ENCODE data around the gene ADCY5. TPM values are rescaled to one million over a fixed set of nuclear protein-coding genes. Genes with fewer than 3 reads are reported as not detected.

ADCY5 gene
- total RNA-seq, 1 experiment from 2014 or later: 0.49 TPM

DNA sequence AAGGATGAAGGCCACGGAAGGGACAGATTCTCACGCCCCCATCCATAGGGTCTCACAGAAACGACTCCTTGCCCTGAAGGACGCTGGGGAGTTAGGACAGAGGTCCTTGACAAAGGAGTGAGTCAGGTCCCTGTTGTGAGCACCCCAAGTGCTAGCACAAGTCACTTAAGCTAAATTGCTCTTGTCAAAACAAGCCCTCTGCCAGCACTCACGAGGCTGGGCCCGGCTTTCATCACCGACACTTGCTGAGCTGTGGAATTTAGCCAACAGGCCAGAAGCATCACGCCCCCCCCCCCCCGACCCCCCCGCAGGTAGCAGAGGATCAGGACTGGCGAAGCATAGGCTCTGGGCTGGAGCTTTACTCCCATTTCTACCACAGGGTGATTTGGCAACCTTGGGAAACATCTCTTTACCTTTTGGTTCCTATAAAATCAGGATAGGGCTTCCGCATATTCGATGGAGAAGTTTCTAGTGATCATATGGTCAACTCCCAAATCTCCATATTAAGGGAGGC lies 75.4 kb downstream of the ADCY5 start:
- Histone ChIP-seq H3K4me1 (ENCODE audit: control insufficient read depth in 1 of 2, insufficient read depth in 2 of 2, low read length in 2 of 2) (no peaks in the 10 kb centered on the region), H4K20me1 (ENCODE audit: insufficient read depth) (no peaks in the 10 kb centered on the region), H3K4me3 (replicated peaks in 1 of 2; ENCODE audit: low read depth in 1 of 2, low read length in 2 of 2) (no peak overlapping the region), H3K9me2 (ENCODE audit: insufficient read depth) (no peaks in the 10 kb centered on the region), H3K79me2 (ENCODE audit: insufficient read depth, low read length) (no peaks in the 10 kb centered on the region), H3K9ac (ENCODE audit: low read length) (no peak overlapping the region), H3K27me3 (ENCODE audit: insufficient read depth, low read length) (no peaks in the 10 kb centered on the region; the same call in 1 of the 2 replicates), H3K27ac (ENCODE audit: low read depth, low read length) (no peak overlapping the region), H3K36me3 (ENCODE audit: control insufficient read depth in 1 of 2, insufficient read depth in 2 of 2, low read length in 2 of 2) (no peaks in the 10 kb centered on the region), H3K4me2 (ENCODE audit: low read length) (no peak overlapping the region), H3K9me3 (ENCODE audit: control insufficient read depth in 1 of 2, insufficient read depth in 1 of 2, low read depth in 1 of 2, low read length in 2 of 2) (no peaks in the 10 kb centered on the region), H2AFZ (ENCODE audit: low read depth, low read length, poor library complexity, severe bottlenecking) (no peak overlapping the region)
- no TSS peak for BruUV-seq (replicated peaks)
- DNase-seq (ENCODE audit: low read depth, low spot score) (no peak), ATAC-seq (no peak)
- RAD21 ChIA-PET (ENCODE audit: low non-redundant PET in 1 of 2, low total read pairs in 2 of 2, uncharacterized antibody in 2 of 2, unreplicated experiment in 2 of 2): no interaction called here
- intact Hi-C loops (cut with micrococcal nuclease): no loop called here
- POLR2A ChIA-PET: no interaction called here
- TF ChIP-seq POLR2A (IDR thresholded peaks at IDR 0.05; ENCODE audit: borderline replicate concordance, extremely low read depth, insufficient read depth, insufficient read length) (no peak), YY1 (IDR thresholded peaks at IDR 0.05; ENCODE audit: extremely low read depth, insufficient replicate concordance, low read depth, low read length) (no peak), TCF7L2 (IDR thresholded peaks at IDR 0.05; ENCODE audit: borderline replicate concordance, extremely low read depth, insufficient read depth, insufficient read length) (no peak), FOSL1 (IDR thresholded peaks at IDR 0.05; ENCODE audit: low read depth) (no peak), EZH2 (IDR thresholded peaks at IDR 0.05) (no peak), CBX3 (IDR thresholded peaks at IDR 0.05; ENCODE audit: low read depth) (no peak), POLR2AphosphoS5 (IDR thresholded peaks at IDR 0.05; ENCODE audit: low read depth, low read length) (no peak), SIN3A (IDR thresholded peaks at IDR 0.05; ENCODE audit: low read depth) (no peak), EGR1 (IDR thresholded peaks at IDR 0.05; ENCODE audit: low read depth) (no peak), SRF (IDR thresholded peaks at IDR 0.05; ENCODE audit: low read depth) (no peak), ZNF274 (IDR thresholded peaks at IDR 0.05; ENCODE audit: low read depth, low read length) (no peak), ELF1 (IDR thresholded peaks at IDR 0.05; ENCODE audit: borderline replicate concordance, low read depth) (no peak)
- TF ChIP-seq, protein P1, sequence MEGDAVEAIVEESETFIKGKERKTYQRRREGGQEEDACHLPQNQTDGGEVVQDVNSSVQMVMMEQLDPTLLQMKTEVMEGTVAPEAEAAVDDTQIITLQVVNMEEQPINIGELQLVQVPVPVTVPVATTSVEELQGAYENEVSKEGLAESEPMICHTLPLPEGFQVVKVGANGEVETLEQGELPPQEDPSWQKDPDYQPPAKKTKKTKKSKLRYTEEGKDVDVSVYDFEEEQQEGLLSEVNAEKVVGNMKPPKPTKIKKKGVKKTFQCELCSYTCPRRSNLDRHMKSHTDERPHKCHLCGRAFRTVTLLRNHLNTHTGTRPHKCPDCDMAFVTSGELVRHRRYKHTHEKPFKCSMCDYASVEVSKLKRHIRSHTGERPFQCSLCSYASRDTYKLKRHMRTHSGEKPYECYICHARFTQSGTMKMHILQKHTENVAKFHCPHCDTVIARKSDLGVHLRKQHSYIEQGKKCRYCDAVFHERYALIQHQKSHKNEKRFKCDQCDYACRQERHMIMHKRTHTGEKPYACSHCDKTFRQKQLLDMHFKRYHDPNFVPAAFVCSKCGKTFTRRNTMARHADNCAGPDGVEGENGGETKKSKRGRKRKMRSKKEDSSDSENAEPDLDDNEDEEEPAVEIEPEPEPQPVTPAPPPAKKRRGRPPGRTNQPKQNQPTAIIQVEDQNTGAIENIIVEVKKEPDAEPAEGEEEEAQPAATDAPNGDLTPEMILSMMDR (IDR thresholded peaks at IDR 0.05 in 2 of 3, conservative IDR thresholded peaks at IDR 0.05 in 1 of 3; ENCODE audit: borderline replicate concordance in 1 of 3, insufficient read depth in 1 of 3, low read depth in 2 of 3, low read length in 2 of 3): no peak
- TF ChIP-seq, protein P2, sequence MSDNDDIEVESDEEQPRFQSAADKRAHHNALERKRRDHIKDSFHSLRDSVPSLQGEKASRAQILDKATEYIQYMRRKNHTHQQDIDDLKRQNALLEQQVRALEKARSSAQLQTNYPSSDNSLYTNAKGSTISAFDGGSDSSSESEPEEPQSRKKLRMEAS (IDR thresholded peaks at IDR 0.05): no peak
- CTCF ChIA-PET: no interaction called here
